Stimulated activated CD4-positive, alpha-beta T cell treated with anti-CD3 and anti-CD28 coated beads, Interleukin-4, amount 100 ng/mL, for 4 hours (primary cell): ENCODE data around the gene REC8.
"Not testable (repeated sequence)": the region's sequence is repeated elsewhere in the genome, so short reads cannot be mapped to it uniquely, and the experiment has no call there.

Experiments
- DNase-seq, 2 experiments: peaks; one replicate each; pipeline ENCODE4 v3.0.0-alpha.2; 2020

REC8 gene

DNA sequence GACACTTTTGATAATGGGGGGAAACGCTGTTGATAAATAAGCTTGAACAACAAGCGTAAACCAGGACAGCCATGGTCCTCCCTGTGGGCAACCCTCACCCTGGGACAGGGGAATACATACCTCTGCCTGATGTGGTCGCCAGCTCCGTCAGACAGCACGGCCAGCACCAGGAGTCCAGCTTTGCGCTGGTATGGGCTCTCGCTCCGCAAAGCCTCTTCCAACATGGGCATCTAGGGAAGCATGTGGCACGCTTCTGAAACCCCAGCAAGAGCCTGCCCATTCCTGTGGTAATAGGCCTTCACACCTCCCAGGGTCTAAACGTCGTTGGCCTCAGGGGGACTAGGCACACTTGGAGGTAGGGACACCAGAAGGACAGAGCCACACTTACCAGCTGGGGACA is 13.9 kb downstream of the REC8 start:
- DNase-seq, result no peak

DNA sequence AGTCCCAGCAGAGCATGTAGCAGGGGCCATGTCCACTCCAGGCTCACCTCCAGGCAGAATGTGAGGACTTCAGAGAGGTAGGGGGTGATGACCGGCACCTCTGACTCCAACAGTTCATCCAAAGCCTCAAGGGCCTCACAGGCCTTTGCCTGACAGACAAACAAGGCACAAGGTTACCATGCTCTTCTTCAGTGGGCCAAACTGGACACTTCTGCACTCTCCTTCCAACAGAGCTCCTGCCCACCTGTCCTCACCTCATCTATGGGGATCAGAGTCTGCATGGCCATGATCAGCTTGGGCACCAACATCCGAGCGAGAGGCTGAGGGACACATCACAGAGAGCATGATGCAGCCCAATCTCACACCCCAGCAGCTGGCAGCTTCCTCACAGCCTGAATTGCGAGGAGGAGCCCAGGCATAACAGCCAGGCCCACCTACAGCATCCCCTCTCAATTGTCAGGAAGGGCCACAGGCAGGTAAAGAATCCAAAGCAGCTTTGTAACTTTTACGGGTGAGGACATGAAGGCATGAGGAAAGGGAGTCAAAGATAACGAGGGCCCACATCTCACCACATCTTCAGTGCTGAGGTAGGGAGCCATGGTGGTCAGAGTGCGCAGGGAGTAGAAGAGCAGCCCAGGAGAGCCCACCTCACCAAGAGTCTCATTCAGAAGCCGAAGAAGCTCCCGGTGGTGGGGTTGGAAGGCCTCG is 15.1 kb downstream of the REC8 start:
- DNase-seq, result no peak

DNA sequence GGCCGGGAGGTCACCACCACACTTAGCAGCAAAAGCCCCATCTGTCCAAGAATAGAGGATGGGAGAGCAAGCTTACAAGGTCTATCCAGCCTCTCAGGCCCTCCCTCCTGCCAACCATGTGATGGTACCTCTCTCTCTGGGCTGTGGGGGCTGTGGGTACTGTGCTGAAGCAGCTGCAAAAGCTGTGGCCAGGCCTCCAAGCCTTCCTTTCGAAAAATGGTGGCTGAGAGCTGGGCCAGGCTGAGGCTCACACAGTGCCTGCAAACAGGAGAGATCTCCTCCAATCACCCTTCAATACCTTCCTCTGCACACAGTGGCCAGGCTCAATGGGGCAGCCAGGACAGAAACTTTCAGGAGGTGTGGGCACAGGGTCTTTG is 15.6 kb downstream of the REC8 start:
- no peak for DNase-seq

DNA sequence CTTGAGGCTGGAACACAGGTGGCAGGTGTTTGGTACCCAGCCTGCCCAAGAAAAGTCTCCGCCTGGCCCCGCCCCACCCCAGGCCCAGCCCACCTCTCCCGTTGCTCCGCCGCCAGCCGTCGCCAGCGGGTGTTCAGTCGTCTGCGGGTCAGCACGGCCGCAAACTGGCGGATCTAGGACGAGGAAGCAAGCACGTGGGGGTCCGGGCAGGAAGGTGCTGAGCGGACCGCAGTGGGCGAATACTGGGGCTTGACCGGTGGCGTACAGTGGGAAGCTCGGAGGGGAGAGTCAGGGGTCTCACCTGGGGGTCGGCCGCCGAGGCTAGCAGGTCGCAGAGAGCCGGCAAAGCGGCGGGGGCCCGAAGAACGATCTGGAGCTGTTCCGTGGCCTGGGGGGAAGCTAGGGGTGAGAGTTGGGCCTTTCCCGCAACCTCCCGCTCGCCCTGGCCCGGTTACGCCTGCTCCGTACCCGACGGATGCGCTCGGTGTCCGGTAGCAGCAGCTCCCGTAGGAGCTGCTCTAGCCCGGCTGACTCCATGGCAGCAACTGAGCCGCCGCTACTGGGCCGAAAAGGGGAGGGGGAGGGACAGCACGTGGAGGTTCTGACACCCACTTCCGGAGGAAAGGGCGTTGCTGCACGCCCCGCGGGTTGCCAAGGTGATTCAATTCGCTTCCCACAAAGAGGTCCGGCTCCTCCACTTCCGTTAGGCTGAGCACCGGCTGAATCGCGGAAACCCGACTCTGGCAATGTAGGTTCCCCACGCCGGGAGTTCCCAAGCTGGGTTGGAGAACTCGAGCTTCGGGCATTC is 16.6 kb downstream of the REC8 start, which contains the start of gene IPO4:
TSS of gene IPO4 (minus strand) at position 566 of the 808 bp plus-strand sequence. CDS start at position 537, 29 bp downstream.
- peak; percentile 90 to 96 for DNase-seq

DNA sequence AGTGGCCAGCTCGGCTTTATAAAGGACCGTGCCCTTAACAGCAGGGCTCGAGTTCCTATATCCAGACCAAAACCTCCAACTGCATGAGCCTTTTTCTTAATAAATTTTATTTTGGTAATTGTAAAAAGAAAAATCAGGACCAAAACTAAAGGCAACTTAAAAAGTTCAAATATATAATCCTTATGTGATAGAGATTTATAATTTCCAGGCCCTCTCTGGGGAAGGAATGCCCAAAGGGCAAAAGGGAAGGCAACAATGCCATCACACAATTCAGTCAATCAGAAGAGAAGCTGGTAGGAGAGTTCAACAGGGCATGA is 17.1 kb downstream of the REC8 start:
- no peak for DNase-seq

DNA sequence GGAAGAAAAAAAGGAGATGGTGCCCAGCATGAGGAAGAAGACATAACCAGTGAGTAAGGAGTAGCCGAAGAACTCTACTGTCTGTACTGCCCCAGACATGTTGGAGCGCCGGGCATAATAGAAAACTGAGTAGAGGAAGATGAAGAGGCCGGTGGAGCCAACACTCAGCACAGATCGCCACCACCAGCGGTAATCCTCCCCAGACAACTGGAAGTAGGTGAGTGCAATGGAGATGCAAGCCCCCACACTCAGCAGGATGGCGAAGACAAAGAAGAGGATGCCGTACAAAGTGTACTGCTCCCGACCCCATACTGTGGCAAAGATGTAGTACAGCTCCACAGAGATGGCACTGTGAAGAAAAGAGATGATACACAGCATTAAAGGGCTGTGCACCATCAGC is 17.6 kb downstream of the REC8 start:
- no peak for DNase-seq

DNA sequence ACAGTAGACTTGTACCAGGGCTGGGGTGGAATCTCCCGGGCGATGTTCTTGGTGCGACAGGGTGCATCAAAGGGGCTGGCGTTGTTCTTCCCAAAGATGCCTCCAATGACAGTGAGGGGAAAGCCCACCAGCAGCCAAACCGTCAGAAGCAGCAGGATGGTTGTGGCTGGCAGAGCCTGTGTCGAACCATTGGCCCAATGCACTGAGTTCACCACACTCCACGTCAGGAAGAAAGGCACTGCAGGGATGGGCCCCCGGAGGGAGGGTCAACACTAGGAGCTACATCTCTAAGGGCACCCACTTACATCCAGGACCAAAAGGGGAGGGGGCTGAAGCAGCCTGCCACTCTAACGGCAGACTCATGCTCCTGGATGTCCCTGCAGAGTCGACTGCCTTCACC is 18.5 kb downstream of the REC8 start:
- no peak for DNase-seq

DNA sequence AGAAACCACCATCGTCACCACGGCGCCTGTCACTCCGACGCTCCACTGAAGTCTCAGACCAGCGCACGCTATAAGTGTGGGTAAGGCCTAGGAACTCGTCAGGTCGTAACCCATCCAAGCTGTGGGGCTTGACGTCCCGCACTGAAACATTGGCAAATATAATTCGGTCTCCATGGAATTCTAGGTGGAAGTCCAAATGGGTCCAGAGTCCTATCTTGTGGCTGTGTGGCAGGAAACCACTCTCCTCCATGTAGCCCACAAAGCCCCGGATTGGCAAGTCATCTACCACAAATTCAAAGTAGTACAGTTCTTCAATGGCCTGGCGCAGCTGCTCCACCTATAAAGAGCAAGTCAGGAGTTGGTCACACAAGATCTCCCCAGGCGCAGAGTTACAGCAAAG is 21.1 kb downstream of the REC8 start:
- DNase-seq, result no peak

DNA sequence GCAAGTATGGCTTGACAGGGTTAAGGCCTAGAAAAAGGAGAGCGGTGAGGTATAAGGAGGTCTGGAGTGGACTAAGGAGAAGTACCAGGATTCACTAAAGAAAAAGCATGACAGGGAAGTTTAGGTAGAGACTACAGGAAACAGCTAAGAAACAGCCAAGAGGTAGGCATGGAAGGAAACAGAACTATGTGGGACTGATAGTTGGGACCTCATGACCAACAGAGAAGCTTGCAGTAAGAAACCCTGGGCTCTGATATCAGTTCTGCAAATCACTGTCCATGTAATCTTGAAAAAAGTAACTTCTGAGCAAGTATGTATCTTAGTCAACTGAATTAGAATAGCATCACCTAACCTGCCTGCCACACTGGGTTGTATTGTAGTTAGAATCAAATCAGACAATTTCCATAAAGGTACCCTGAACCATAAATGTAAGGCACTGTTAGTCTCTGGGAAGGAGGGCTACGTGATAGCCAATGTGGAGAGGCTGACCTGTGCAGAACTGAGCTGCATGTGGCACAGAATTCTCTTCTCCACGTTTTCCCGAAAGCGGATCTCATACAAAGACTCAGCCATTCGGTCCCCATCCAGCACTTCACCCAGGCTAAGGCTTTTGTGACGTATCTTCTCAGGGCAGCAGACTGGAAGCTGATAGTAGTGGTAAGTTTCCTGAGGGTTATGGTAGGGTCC is 22.4 kb downstream of the REC8 start:
- DNase-seq, result no peak

DNA sequence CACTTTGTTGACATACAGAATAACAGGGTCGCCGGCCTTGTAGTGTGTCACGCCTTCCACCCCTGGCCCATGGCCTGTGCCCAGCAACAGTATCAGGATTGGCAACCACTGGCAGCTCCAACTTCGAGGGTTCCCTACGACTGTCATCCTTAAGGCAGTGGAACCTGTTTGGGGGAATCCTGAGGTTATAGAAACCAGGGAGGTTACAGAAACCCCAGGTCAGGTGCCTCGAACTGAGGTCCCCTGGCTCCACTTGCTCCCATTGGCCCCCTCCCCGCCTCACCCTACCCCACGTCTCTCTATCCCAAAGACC is 22.9 kb downstream of the REC8 start:
- no peak for DNase-seq

DNA sequence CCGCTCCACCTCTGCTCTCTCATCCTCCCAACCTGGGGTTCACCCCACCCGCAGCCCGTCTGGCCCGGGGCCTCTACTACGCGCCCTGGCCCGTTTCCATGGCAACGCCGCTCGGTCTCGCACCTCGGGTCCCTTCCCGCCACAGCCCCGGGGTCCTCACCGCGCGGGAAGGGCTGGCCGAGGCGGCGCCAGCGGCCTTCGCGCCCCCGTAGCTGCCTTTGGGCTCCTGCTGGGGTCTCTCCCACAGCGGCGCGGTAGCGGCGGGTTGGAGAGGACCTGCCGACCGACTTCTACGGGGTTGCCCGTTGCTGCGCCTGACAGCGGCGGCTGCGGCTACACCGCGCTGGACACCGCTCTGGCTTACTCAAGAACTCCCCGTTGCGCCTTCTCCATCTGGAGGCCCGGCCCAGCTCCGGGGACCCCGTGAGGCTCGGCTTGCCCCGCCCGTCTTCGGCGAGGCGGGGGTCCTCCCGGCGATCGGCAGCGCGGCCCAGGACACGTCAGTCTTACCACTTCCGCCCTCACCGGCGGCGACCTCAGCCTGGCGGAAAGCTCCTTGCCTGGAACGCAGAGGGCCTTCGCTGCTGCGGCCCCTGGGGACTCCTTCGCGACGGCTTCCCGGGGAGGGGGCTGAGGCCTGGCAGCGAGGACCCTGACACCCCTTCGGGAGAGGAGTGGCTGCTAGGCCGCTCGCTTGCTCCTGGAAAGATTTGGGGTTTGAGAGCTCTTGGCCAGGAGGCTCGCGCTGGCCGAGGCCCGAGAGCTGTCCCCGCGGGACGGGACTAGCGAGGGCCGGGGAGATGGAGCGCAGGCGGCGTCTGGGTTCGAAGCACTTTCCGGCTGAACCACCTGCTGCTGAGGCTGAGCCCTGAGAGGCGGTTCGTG is 23.5 kb downstream of the REC8 start, which contains the start of gene TM9SF1:
TSS of gene TM9SF1 (minus strand) at position 256 of the 885 bp plus-strand sequence. CDS start 422 bp downstream, outside the sequence.
- DNase-seq, result peak; percentile 84 to 85

DNA sequence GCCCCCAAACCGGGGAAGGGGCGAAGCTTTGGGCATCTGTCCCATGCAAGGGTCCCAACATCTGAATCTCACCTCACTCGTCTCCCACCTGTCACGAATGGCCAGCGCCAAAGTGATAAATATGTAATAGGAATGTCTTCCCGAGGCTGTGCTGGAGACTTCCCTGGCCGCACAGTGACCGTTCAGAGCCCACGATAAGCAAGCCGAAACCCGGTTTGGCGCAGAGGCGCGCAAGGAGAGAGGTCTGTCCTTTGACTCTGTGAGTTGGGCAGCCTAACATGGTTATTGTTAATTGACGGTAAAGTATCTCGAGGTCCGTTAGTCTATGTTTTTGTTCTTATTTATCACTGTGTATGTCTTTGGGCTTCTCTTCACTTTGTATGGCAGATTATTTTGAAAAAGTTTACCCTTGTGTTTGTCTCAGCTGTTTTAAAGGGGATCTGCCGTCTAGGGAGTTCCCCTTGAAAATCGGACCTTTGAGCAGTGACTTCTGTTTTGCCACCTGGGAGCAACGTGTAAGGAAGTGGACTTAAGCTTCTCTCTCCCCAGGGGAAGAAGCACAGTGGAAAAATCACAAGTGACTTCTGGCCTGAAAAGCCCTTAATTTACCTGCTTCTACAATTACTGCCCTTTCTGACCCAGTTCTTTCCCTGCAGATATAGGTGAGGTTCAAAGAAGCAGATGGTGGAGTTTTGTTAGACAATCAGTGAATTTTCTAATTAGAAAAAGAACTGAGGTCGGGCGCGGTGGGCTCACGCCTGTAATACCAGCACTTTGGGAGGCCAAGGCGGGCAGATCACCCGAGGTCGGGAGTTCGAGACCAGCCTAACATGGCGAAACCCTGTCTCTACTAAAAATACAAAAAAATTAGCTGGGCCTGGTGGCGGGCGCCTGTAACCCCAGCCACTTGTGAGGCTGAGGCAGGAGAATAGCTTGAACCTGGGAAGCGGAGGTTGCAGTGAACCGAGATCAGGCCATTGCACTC is 24.5 kb downstream of the REC8 start:
- no peak for DNase-seq

DNA sequence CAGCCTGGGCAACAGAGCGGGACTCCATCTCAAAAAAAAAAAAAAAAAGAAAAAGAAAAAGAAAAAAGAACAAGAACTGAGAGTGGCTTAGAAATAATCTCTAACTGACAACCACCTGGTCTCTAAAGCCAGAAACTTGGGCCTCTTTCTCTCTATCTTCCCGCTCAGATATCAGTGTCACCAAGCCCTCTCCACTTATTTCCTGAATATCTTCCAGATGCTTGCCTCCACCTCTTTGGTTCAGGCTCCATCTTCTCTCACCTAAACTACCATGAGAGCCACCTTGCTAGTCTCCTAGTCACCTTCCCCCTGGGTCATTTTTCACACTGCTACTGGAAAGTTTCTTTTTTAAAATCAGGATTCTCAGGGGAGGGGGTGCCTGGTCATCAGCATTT is 25.2 kb downstream of the REC8 start:
- no peak for DNase-seq

DNA sequence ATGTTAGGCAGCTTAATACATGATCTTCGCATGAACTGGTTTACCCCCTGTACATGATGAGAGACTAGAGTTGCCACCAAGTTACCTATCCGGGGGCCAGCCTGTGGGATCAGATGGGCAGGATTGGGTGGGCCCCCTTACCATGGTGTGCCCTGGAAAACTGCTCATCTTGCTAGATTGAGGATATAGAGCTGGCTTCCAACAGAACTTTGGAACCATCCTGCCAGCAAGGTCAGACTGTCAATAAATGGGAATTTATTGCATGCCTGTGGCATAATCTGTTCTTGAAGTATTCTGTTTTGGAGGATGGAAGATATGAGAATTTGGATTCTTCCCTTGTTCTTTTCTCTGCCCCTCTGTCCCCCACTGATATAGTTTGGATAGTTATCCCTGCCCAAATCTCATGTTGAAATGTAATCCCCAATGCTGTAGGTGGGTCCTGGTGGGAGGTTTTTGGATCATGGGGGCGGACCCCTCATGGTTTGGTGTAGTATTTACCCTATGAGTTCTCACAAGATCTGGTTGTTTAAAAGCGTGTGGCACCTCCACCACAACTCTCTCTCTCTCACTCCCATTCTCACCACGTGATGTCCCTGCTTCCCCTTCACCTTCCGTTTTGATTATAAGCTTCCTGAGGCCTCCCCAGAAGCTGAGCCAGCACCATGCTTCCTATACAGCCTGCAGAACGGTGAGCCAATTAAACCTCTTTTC is 27.1 kb downstream of the REC8 start:
- DNase-seq, result no peak

DNA sequence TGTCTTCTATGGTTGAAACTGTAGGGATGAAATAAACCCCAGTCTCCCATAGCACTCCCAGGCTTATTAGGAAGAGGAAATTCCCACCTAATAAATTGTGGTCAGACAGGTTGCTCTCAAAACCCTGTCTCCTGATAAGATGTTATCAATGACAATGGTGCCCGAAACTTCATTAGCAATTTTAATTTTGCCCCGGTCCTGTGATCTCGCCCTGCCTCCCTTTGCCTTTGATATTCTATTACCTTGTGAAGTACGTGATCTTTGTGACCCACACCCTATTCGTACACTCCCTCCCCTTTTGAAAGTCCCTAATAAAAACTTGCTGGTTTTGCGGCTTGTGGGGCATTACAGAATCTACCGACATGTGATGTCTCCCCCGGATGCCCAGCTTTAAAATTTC is 30.7 kb downstream of the REC8 start:
- not testable (repeated sequence) for DNase-seq

DNA sequence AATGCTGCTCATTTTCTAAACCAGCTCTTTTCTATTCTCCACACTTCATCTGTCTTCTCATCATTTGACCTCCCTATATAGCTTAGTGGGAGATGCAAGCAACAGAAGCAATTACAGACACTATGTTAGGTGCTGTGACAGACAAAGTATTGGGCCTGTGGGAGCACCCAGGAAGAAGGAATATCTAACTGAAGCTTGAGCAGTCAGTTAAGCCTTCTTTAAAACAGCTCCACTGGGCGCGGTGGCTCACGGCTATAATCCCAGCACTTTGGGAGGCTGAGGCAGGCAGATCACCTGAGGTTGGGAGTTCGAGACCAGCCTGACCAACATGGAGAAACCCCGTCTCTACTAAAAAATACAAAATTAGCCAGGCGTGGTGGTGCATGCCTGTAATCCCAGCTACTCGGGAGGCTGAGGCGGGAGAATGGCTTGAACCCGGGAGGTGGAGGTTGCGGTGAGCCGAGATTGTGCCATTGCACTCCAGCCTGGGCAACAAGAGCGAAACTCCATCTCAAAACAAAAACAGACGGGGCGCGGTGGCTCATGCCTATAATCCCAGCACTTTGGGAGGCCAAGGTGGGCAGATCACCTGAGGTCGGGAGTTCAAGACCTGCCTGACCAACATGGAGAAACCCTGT is 31.5 kb downstream of the REC8 start:
- DNase-seq, result not testable (repeated sequence)

DNA sequence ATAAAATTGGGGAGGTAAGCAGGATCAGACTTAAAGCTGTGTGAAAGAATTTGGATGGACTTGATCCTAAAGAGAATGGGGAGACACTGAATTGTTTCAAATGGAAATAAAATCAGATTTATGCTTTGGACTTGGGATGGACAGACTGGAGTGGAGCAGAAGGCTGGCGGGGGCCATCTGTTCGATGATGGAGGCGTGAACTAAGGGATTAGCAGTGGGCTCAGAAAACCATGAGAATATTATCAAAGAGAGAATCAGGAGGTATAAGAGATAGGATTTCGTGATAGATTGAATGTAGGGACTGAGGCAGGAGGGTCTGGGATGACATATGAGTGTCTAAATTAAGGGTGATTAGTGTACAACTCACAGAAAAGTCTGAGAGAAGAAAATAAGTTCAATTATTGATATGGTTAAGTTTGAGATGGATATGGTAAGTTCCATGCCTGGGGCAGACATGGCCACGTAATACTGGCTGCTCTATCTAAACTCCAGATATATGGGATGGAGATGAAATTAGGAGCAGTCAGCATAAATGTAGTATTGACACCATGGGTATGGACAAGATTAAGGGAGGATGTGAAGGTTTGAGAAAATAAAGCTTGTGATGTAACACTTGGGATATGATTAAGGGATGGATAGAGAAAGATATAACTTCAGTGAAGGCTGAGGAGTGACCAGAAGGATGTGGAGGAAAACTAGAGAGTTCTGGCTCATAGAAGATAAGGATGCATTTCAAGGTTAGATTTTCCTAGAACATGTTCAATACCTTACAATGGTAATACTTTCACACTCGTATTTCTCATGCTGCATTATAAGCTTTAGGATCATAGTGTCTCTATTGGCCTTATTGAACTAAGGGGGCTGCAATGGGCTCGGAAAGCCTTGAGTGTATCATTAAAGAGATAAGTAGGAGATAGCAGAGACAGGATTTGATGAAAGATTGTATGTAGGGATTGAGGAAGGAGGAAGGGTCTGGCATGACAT is 32.6 kb downstream of the REC8 start:
- DNase-seq, result no peak

DNA sequence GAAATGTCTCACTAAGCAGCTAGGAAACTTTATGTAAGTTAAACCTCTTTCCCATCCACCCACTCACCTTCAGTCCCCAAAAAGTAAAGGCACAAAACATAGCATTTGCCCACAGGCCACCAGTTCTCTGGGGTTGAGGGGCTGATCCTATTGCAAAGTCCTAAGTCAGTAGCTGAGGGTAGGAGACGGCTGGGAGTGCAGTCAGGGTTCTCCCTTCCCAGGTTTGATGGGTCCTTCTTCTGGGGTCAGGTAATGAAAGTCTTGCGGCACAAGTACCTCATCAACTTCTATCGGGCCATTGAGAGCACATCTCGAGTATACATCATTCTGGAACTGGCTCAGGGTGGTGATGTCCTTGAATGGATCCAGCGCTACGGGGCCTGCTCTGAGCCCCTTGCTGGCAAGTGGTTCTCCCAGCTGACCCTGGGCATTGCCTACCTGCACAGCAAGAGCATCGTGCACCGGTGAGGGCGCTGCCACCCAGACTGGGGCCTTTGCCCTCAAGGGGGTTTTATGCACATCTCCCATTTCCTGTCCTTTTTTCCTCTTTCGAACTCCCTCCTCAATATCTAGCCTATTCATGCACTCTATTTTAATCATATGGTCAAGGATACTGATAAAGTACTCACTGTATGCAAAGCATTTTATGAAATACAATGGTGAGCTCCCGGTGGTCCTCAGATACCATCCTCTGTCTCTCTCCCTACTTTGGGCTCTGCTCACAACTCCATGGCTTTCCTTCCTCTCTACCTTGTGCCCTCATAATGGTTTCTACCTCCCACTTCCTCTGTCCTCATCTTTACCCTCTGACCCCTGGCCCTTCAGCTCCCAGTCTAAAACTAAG is 34.6 kb downstream of the REC8 start:
- DNase-seq, result no peak
